Gastrocnemius medialis (tissue), 4 donors: ENCODE results near the gene PRLH. TPM values are rescaled to one million over a fixed set of nuclear protein-coding genes. Genes with fewer than 3 reads are reported as not detected.

Source experiments
- ATAC-seq, 2 donors: fragments of 150-250 bp; one replicate each; pipeline ENCODE4 v1.9.1; 2016
- DNase-seq, 2 donors: peaks; one replicate each; pipeline ENCODE4 v3.0.0-alpha.2; 2019
- H3K27ac ChIP-seq, 4 donors: fragments of 200-600 bp; sonication (generic); 1 replicate in 1 of 4; 2 replicates in 3 of 4; pipeline ENCODE4 v1.5.1; 2016 to 2018; ENCODE audit warnings: mild to moderate bottlenecking in 2 of 4, moderate library complexity in 1 of 4
- H3K27me3 ChIP-seq, 3 donors: fragments of 200-600 bp; sonication (generic) in 2 of 3; 1 replicate in 1 of 3; 2 replicates in 2 of 3; pipeline versions ENCODE4 v1.5.1 to v1.6.0; 2016 to 2019; ENCODE audit warnings: mild to moderate bottlenecking in 1 of 3, moderate library complexity in 1 of 3
- H3K36me3 ChIP-seq, 2 donors: fragments of 200-600 bp; sonication (generic) in 1 of 2; one replicate each; pipeline ENCODE4 v1.5.1; 2017 to 2018
- H3K4me1 ChIP-seq, 2 donors: fragments of 200-600 bp; sonication (generic) in 1 of 2; one replicate each; pipeline ENCODE4 v1.5.1; 2016 to 2017; ENCODE audit warnings: mild to moderate bottlenecking in 2 of 2
- H3K4me3 ChIP-seq, 4 donors: fragments of 200-600 bp; sonication (generic) in 3 of 4; 1 replicate in 1 of 4; 2 replicates in 3 of 4; pipeline ENCODE4 v1.5.1; 2016 to 2019; ENCODE audit warnings: mild to moderate bottlenecking in 2 of 4
- H3K9me3 ChIP-seq, 3 donors: fragments of 200-600 bp; sonication (generic) in 2 of 3; 1 replicate in 1 of 3; 2 replicates in 2 of 3; pipeline ENCODE4 v1.5.1; 2016 to 2019
- CTCF ChIP-seq, 5 experiments: fragments of 450-650 bp in 3 of 5; fragments of 200-600 bp in 2 of 5; sonication (generic) in 2 of 5; IDR thresholded peaks in 4 of 5; conservative IDR thresholded peaks in 1 of 5; 1 replicate in 4 of 5; 2 replicates in 1 of 5; pipeline ENCODE4 v1.5.1; 2016 to 2019; ENCODE audit warnings: antibody characterized with exemption in 5 of 5, mild to moderate bottlenecking in 3 of 5, moderate library complexity in 3 of 5
- POLR2A ChIP-seq, 2 donors: fragments of 450-650 bp; IDR thresholded peaks; one replicate each; pipeline ENCODE4 v1.6.1; 2017; ENCODE audit warnings: antibody characterized with exemption in 2 of 2, mild to moderate bottlenecking in 2 of 2, moderate library complexity in 2 of 2
- in situ Hi-C, 4 donors: fragments of 200-750 bp; cut with MboI; loops; one replicate each; pipeline versions ENCODE4 v1.15.0 to v1.8.0; 2017; ENCODE audit warnings: low sequenced_read_pairs in 4 of 4
- intact Hi-C: fragments of 100-400 bp; cut with DNase I; formaldehyde crosslinking; loops from one replicate; pipeline ENCODE4 v1.15.1; 2023; ENCODE audit warnings: low total_unique reads
- total RNA-seq, 4 donors: library from RNA; depleted of rRNA; stranded (reverse); fragments of >200 nt; gene quantifications; one replicate each; pipeline versions ENCODE4 v1.1.0 to v1.2.3, GENCODE V29; 2016

Gene PRLH, protein sequence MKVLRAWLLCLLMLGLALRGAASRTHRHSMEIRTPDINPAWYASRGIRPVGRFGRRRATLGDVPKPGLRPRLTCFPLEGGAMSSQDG
- not detected for total RNA-seq

DNA sequence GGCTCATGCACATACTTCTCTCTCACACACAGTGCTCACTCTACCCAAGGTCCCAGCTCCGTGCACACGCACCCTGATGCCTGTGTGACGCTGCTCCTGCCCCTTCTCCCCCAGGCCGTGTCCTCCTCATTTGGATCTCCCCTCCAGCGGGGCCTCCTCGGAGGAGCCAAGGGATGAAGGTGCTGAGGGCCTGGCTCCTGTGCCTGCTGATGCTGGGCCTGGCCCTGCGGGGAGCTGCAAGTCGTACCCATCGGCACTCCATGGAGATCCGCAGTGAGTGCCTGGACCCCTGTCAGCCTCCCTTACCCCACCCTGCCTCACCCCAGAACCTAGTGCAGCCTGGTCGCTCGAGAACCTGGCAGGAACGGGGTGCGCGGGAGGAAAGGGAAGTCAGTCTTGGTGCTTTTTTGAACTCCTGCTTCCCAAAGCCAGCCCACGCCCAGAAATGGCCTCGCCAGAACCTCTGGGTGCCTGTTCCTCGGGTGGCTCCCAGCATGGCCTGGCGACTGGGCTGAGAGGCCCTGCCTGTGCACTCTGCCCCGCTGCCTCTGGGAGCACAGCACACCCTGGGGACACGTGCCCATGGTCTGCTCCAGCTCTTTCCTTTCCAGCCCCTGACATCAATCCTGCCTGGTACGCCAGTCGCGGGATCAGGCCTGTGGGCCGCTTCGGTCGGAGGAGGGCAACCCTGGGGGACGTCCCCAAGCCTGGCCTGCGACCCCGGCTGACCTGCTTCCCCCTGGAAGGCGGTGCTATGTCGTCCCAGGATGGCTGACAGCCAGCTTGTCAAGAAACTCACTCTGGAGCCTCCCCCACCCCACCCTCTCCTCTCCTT is at the start of gene PRLH:
TSS of gene PRLH (plus strand) at position 174 of the 835 bp plus-strand sequence. CDS start at position 174, 0 bp downstream.
- Histone ChIP-seq H3K4me1 (peaks cover 2% of the 10 kb centered on the region in 2 donors), H3K4me3 (no peak within 1 kb of the TSS), H3K27ac (no peak within 1 kb of the TSS), H3K9me3 (no peaks in the 10 kb centered on the region), H3K27me3 (peaks cover 0 to 5% (median 4%) of the 10 kb centered on the region in 3 donors), H3K36me3 (no peaks in the 10 kb centered on the region)
- no peak for DNase-seq
- TF ChIP-seq POLR2A (IDR thresholded peaks at IDR 0.05), result no peak
- no peak for TF ChIP-seq CTCF (IDR thresholded peaks at IDR 0.05 in 4 of 5, conservative IDR thresholded peaks at IDR 0.05 in 1 of 5)
- intact Hi-C loops (no loop called here), in situ Hi-C loops (no loop called here)
- no peak for ATAC-seq

- intact Hi-C loops, result loop anchor here (10.0 kb wide), 1 partner anchor 148 kb away; no protein-coding TSS in a partner anchor
- Histone ChIP-seq H3K9me3 (no peaks in the 10 kb centered on the region), H3K27ac (no peak overlapping the region), H3K4me3 (no peak overlapping the region), H3K36me3 (no peaks in the 10 kb centered on the region), H3K27me3 (no peaks in the 10 kb centered on the region), H3K4me1 (peaks cover 34 to 36% of the 10 kb centered on the region in 2 donors)
- TF ChIP-seq POLR2A (IDR thresholded peaks at IDR 0.05), result no peak
- no peak for TF ChIP-seq CTCF (IDR thresholded peaks at IDR 0.05 in 4 of 5, conservative IDR thresholded peaks at IDR 0.05 in 1 of 5)
- ATAC-seq, result no peak
- DNase-seq, result no peak
- in situ Hi-C loops, result loop anchor here in 1 of 4 donors (10.0 kb wide), 1 partner anchor 228 kb away; no protein-coding TSS in a partner anchor
These were observed 49.2 kb upstream of the PRLH start for GRCh38 chr2:237517163-237517562.

- H3K27ac ChIP-seq, result no peak overlapping the region
- TF ChIP-seq CTCF (IDR thresholded peaks at IDR 0.05 in 4 of 5, conservative IDR thresholded peaks at IDR 0.05 in 1 of 5) (no peak), POLR2A (IDR thresholded peaks at IDR 0.05) (no peak)
- DNase-seq, result no peak
- peaks cover 28 to 30% of the 10 kb centered on the region in 2 donors for H3K4me1 ChIP-seq
- no peak for ATAC-seq
- no peaks in the 10 kb centered on the region for H3K9me3 ChIP-seq
- in situ Hi-C loops (loop anchor here in 1 of 4 donors (10.0 kb wide), 1 partner anchor 227 kb away; no protein-coding TSS in a partner anchor), intact Hi-C loops (loop anchor here (10.0 kb wide), 1 partner anchor 147 kb away; no protein-coding TSS in a partner anchor)
- H3K36me3 ChIP-seq, result no peaks in the 10 kb centered on the region
- H3K27me3 ChIP-seq, result no peaks in the 10 kb centered on the region
- H3K4me3 ChIP-seq, result no peak overlapping the region
These were observed 48.4 kb upstream of the PRLH start for GRCh38 chr2:237517990-237518389.

GRCh38 chr2:237519506-237520245 is 46.7 kb upstream of the PRLH start:
- Histone ChIP-seq H3K4me1 (peaks cover 11 to 13% of the 10 kb centered on the region in 2 donors), H3K4me3 (no peak overlapping the region), H3K27me3 (no peaks in the 10 kb centered on the region), H3K27ac (no peak overlapping the region), H3K9me3 (no peaks in the 10 kb centered on the region), H3K36me3 (no peaks in the 10 kb centered on the region)
- in situ Hi-C loops, result loop anchor here in 1 of 4 donors (10.0 kb wide), 1 partner anchor 225 kb away; no protein-coding TSS in a partner anchor
- DNase-seq, result no peak
- intact Hi-C loops, result loop anchor here (10.0 kb wide), 1 partner anchor 145 kb away; no protein-coding TSS in a partner anchor
- no peak for ATAC-seq
- no peak for TF ChIP-seq CTCF (IDR thresholded peaks at IDR 0.05 in 4 of 5, conservative IDR thresholded peaks at IDR 0.05 in 1 of 5)
- TF ChIP-seq POLR2A (IDR thresholded peaks at IDR 0.05), result no peak
